SU-DHL-6 (cell line): ENCODE data around the gene CKAP2L.

Source experiments
- H2AFZ ChIP-seq: fragments of 200-600 bp; sonication (generic); 2 replicates; pipeline ENCODE4 v1.6.1; 2014; ENCODE audit warnings: low read depth, mild to moderate bottlenecking, moderate library complexity, mixed read lengths, antibody characterized with exemption, low read length; ENCODE audit not compliant: severe bottlenecking
- H3F3A ChIP-seq: fragments of 200-600 bp; shearing (Covaris generic); 2 replicates; pipeline ENCODE4 v1.6.0; 2016; ENCODE audit warnings: antibody characterized with exemption, mild to moderate bottlenecking; ENCODE audit not compliant: insufficient read depth
- H3K27ac ChIP-seq: fragments of 200-600 bp; sonication (generic); 2 replicates; pipeline ENCODE4 v1.5.1; 2016; ENCODE audit warnings: low read depth, mild to moderate bottlenecking, low read length, moderate library complexity, mixed read lengths
- H3K27me3 ChIP-seq: fragments of 200-600 bp; sonication (generic), shearing (Covaris generic); 2 replicates; pipeline ENCODE4 v1.6.0; 2014; ENCODE audit warnings: mild to moderate bottlenecking, low read length
- H3K36me3 ChIP-seq: fragments of 200-600 bp; sonication (generic); 2 replicates; pipeline ENCODE4 v1.6.1; 2014; ENCODE audit warnings: mild to moderate bottlenecking, low read length, mixed read lengths
- H3K4me2 ChIP-seq: fragments of 300-600, 200-600 bp; shearing (Covaris generic), sonication (generic); 2 replicates; pipeline ENCODE4 v1.6.0; 2014; ENCODE audit warnings: low read length, low read depth, mild to moderate bottlenecking; ENCODE audit not compliant: poor library complexity, severe bottlenecking
- H3K4me3 ChIP-seq: fragments of 200-600 bp; sonication (generic); 2 replicates; pipeline ENCODE4 v1.5.1; 2014; ENCODE audit warnings: antibody characterized with exemption, low read length, mild to moderate bottlenecking, mixed read lengths; ENCODE audit not compliant: insufficient read depth, poor library complexity, severe bottlenecking
- H3K79me2 ChIP-seq: fragments of 200-600 bp; sonication (generic); 2 replicates; pipeline ENCODE4 v1.6.1; 2014; ENCODE audit warnings: mild to moderate bottlenecking, low read length, moderate library complexity; ENCODE audit not compliant: insufficient read depth
- H3K9ac ChIP-seq: fragments of 200-600 bp; sonication (generic); 2 replicates; pipeline ENCODE4 v1.7.0; 2014; ENCODE audit warnings: mild to moderate bottlenecking, low read length
- H3K9me2 ChIP-seq: fragments of 200-600 bp; sonication (generic); replicated peaks from 2 replicates; pipeline ENCODE4 v1.6.1; 2014; ENCODE audit warnings: low read length; ENCODE audit not compliant: insufficient read depth
- H3K9me3 ChIP-seq: fragments of 200-600 bp; sonication (generic); 2 replicates; pipeline ENCODE4 v1.6.1; 2014; ENCODE audit warnings: low read length, mixed read lengths; ENCODE audit not compliant: insufficient read depth
- H4K20me1 ChIP-seq: fragments of 200-600 bp; sonication (generic); 2 replicates; pipeline ENCODE4 v1.6.1; 2014; ENCODE audit warnings: low read depth, mild to moderate bottlenecking, antibody characterized with exemption, low read length, moderate library complexity, mixed read lengths
- CTCF ChIP-seq: fragments of 200-600 bp; sonication (generic); IDR thresholded peaks from one replicate; pipeline ENCODE4 v1.5.1; 2017; ENCODE audit warnings: antibody characterized with exemption, mild to moderate bottlenecking, low read length, moderate library complexity; ENCODE audit not compliant: insufficient read depth, poor library complexity, severe bottlenecking
- EZH2phosphoT487 ChIP-seq: fragments of 200-600 bp; sonication (generic), shearing (Covaris generic); conservative IDR thresholded peaks from 2 replicates; pipeline ENCODE4 v1.6.1; 2018; ENCODE audit warnings: mild to moderate bottlenecking, antibody characterized with exemption, low read length, moderate library complexity, mixed read lengths

The CKAP2L gene

GRCh38 chr2:112788653-112789052, 24.2 kb upstream of the CKAP2L start:
- Histone ChIP-seq H3K4me2 (no peak overlapping the region), H3K27ac (no peak overlapping the region), H3K9me2 (no peaks in the 10 kb centered on the region), H3K4me3 (no peak overlapping the region), H3K9me3 (no peaks in the 10 kb centered on the region), H3F3A (no peaks in the 10 kb centered on the region), H4K20me1 (no peaks in the 10 kb centered on the region), H2AFZ (no peak overlapping the region), H3K79me2 (no peaks in the 10 kb centered on the region), H3K9ac (no peak overlapping the region), H3K27me3 (no peaks in the 10 kb centered on the region), H3K36me3 (no peaks in the 10 kb centered on the region)
- TF ChIP-seq CTCF (no peak), EZH2phosphoT487 (no peak)

- TF ChIP-seq CTCF (no peak), EZH2phosphoT487 (no peak)
- Histone ChIP-seq H3K4me3 (no peak overlapping the region), H3K9me3 (no peaks in the 10 kb centered on the region), H3K79me2 (no peaks in the 10 kb centered on the region), H2AFZ (no peak overlapping the region), H3K27ac (no peak overlapping the region), H4K20me1 (no peaks in the 10 kb centered on the region), H3K9me2 (no peaks in the 10 kb centered on the region), H3F3A (no peaks in the 10 kb centered on the region), H3K27me3 (no peaks in the 10 kb centered on the region), H3K4me2 (no peak overlapping the region), H3K36me3 (no peaks in the 10 kb centered on the region), H3K9ac (no peak overlapping the region)
These were observed 23.5 kb upstream of the CKAP2L start for GRCh38 chr2:112787729-112788393.

GRCh38 chr2:112787294-112787693, 22.9 kb upstream of the CKAP2L start:
- H3K4me2 ChIP-seq, result no peak overlapping the region
- H2AFZ ChIP-seq, result no peak overlapping the region
- no peaks in the 10 kb centered on the region for H3K36me3 ChIP-seq
- TF ChIP-seq EZH2phosphoT487, result no peak
- TF ChIP-seq CTCF, result no peak
- H3K79me2 ChIP-seq, result no peaks in the 10 kb centered on the region
- no peaks in the 10 kb centered on the region for H3K9me3 ChIP-seq
- no peak overlapping the region for H3K9ac ChIP-seq
- no peaks in the 10 kb centered on the region for H4K20me1 ChIP-seq
- no peaks in the 10 kb centered on the region for H3F3A ChIP-seq
- H3K27me3 ChIP-seq, result no peaks in the 10 kb centered on the region
- no peak overlapping the region for H3K27ac ChIP-seq
- no peak overlapping the region for H3K4me3 ChIP-seq
- H3K9me2 ChIP-seq, result no peaks in the 10 kb centered on the region
